Kidney (tissue), 14 donors: ENCODE data around the gene MYO10. TPM values are rescaled to one million over a fixed set of nuclear protein-coding genes. Genes with fewer than 3 reads are reported as not detected.

ENCODE experiments used
- DNase-seq, 5 donors: peaks; one replicate each; pipeline ENCODE4 v3.0.0-alpha.2; 2013 to 2020
- FAIRE-seq: peaks from 2 replicates; lab custom pipeline; 2012; peaks lifted over from hg19 to GRCh38; lab: Jason Lieb, UNC
- H3K27ac ChIP-seq, 2 donors: one replicate each; pipeline ENCODE4 v1.7.0; 2013; ENCODE audit warnings: low read depth in 2 of 2, low read length in 2 of 2, inconsistent platforms in 1 of 2
- H3K27me3 ChIP-seq: one replicate; pipeline ENCODE4 v1.7.1; 2013; ENCODE audit warnings: low read length, inconsistent platforms; ENCODE audit not compliant: control insufficient read depth, insufficient read depth
- H3K36me3 ChIP-seq, 3 donors: one replicate each; pipeline versions ENCODE4 v1.7.0 to v1.7.1; 2013; ENCODE audit warnings: low read length in 3 of 3, control low read depth in 1 of 3, inconsistent platforms in 1 of 3; ENCODE audit not compliant: insufficient read depth in 3 of 3, control insufficient read depth in 2 of 3
- H3K4me1 ChIP-seq, 3 donors: one replicate each; pipeline versions ENCODE4 v1.7.0 to v1.7.1; 2013; ENCODE audit warnings: low read length in 3 of 3, inconsistent platforms in 1 of 3, low read depth in 1 of 3; ENCODE audit not compliant: control insufficient read depth in 2 of 3, insufficient read depth in 2 of 3
- H3K4me3 ChIP-seq, 3 donors: one replicate each; pipeline versions ENCODE4 v1.7.0 to v1.8.1; 2013; ENCODE audit warnings: low read length in 3 of 3, control low read depth in 1 of 3, inconsistent platforms in 1 of 3
- H3K9ac ChIP-seq, 3 donors: one replicate each; pipeline versions ENCODE4 v1.7.0 to v1.7.1; 2013; ENCODE audit warnings: low read length in 3 of 3, control low read depth in 1 of 3, inconsistent platforms in 1 of 3
- H3K9me3 ChIP-seq, 3 donors: one replicate each; pipeline versions ENCODE4 v1.7.0 to v1.7.1; 2013; ENCODE audit warnings: low read length in 3 of 3, control low read depth in 1 of 3, inconsistent platforms in 1 of 3; ENCODE audit not compliant: control insufficient read depth in 2 of 3, insufficient read depth in 1 of 3
- intact Hi-C: fragments of 100-400 bp; cut with DNase I; formaldehyde crosslinking; loops from one replicate; pipeline ENCODE4 v1.11.1; 2022
- polyA plus RNA-seq: library from polyadenylated mRNA; stranded (reverse); fragments of 350-450 nt; fragmentation: Illumina TruSeq; extraction: RNeasy Lipid Tissue Mini Kit (QIAGEN cat#74804); gene quantifications from one replicate; pipeline ENCODE4 v1.2.3, GENCODE V29; 2014; ENCODE audit warnings: low read depth, low replicate concordance; ENCODE audit not compliant: insufficient read depth
- total RNA-seq: library from RNA; stranded (reverse); fragmentation: NEBNext Ultra II Directional; extraction: Animal tissue kit (Norgen Biotek cat#: 25700); gene quantifications from one replicate; pipeline ENCODE4 v1.2.1, GENCODE V29; 2021
- TF ChIP-seq, protein P1 (sequence below): IDR thresholded peaks from 3 replicates; pipeline ENCODE4 v1.5.1; 2012; ENCODE audit warnings: mild to moderate bottlenecking, moderate library complexity, borderline replicate concordance; ENCODE audit not compliant: insufficient read depth; ENCODE audit errors: extremely low read depth
- donor health status: control.
- donor health status: control.
- donor health status: control.
- donor health status: control.
- donor health status: control.
- donor health status: DM: yes; HTN: yes; CAD: no.
- donor health status: Normal renal cell carcinoma (clear cell type).

MYO10 gene
- total and polyA plus RNA-seq, 2 donors from 2014 or later, result 7.6 to 52.4 TPM

DNA sequence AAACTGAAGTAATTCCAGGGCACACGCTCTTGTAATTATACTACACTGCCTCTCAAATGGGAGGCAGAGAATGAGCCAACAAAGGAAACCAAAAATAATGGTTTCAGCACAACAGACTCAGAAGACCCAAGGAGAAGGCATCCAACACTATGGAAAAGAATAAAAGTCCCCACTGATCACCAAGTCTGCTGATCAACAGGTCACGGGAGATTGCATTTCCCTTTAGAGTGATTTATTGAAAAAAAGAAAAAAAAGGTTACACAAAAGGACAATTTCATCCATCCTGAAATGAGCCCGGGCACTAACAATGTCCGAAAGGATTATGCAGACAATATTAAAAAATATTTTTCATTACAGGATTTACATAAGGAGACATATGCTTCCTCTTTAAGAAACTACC, 28.8 kb downstream of the MYO10 start:
- FAIRE-seq, result no peak
- Histone ChIP-seq H3K4me1 (peaks cover 0 to 14% (median 8%) of the 10 kb centered on the region in 3 donors), H3K27me3 (no peaks in the 10 kb centered on the region)

DNA sequence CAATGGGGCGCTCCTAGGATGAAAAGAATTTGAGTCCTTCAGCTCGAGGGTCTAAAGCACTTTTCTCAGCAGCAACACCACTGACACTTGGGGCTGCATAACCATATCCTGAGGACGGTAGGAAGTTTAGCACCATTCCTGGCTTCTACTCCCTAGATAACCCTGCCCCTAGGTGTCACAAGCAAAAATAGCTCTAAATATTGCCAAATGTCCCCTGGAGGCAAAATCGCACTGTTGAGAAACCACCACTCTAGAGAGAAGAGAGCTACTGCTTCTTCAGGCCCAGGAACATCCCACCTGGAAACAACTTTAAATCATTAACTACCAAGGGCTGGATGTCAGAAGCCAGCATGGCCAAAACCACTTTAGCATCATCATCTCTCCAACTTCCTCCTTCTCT, 29.8 kb downstream of the MYO10 start:
- no peak overlapping the region for H3K4me3 ChIP-seq
- no peak overlapping the region for H3K9ac ChIP-seq
- TF ChIP-seq, protein P1, sequence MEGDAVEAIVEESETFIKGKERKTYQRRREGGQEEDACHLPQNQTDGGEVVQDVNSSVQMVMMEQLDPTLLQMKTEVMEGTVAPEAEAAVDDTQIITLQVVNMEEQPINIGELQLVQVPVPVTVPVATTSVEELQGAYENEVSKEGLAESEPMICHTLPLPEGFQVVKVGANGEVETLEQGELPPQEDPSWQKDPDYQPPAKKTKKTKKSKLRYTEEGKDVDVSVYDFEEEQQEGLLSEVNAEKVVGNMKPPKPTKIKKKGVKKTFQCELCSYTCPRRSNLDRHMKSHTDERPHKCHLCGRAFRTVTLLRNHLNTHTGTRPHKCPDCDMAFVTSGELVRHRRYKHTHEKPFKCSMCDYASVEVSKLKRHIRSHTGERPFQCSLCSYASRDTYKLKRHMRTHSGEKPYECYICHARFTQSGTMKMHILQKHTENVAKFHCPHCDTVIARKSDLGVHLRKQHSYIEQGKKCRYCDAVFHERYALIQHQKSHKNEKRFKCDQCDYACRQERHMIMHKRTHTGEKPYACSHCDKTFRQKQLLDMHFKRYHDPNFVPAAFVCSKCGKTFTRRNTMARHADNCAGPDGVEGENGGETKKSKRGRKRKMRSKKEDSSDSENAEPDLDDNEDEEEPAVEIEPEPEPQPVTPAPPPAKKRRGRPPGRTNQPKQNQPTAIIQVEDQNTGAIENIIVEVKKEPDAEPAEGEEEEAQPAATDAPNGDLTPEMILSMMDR, result no peak
- no peaks in the 10 kb centered on the region for H3K9me3 ChIP-seq
- H3K27me3 ChIP-seq, result no peaks in the 10 kb centered on the region
- no peaks in the 10 kb centered on the region for H3K36me3 ChIP-seq
- intact Hi-C loops, result no loop called here
- no peak for FAIRE-seq
- H3K27ac ChIP-seq, result no peak overlapping the region
- DNase-seq, result no peak
- peaks cover 0 to 12% (median 8%) of the 10 kb centered on the region in 3 donors for H3K4me1 ChIP-seq

More for the DNA sequence above, 28.8 kb downstream of the MYO10 start:
- no peak for DNase-seq
- no peaks in the 10 kb centered on the region for H3K9me3 ChIP-seq
- H3K36me3 ChIP-seq, result no peaks in the 10 kb centered on the region
- no peak overlapping the region for H3K27ac ChIP-seq
- H3K4me3 ChIP-seq, result no peak overlapping the region
- TF ChIP-seq, protein P1, result no peak
- no peak overlapping the region for H3K9ac ChIP-seq
- intact Hi-C loops, result no loop called here

DNA sequence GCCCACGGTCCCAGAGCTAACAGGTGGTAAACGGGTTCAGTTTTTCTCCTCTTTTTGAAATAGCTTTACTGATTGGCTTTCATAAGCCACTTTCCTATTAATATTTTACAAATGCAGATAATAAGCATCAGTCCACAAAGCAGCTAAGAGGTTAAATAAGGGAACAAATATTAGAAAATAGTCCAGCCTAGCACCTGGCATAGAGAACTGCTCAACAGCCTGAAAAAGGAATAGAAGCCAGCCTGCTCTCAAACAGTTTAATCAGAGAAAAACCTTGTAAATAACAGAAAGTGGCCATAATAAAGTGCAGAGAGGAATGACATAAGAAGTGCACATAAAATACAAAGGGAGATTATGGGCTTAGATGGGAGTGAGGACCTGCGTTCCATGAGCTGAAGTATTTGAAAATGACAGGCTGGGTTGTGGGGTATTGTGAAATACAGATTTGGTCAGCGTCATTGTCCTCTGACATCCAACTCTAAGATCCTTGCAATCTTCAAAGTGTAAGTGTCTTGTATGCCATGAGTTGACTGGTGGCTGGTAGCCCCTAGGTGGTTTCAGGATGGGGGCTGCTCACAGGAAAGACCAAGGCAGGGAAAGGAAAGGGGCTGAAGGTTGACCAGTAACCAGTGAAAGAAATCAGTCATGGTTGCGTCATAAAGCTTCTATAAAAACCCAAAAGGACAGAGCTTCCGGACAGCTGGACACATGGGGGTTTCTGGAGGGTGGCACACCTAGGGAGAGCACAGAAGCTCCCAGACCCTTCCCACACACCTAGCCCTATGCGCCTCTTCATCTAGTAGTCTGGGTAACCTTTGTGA, 32.4 kb downstream of the MYO10 start:
- DNase-seq (no peak), FAIRE-seq (no peak)
- H3K9me3 ChIP-seq, result no peaks in the 10 kb centered on the region
- intact Hi-C loops, result no loop called here
- H3K4me1 ChIP-seq, result peaks cover 0 to 15% (median 8%) of the 10 kb centered on the region in 3 donors
- H3K27ac ChIP-seq, result peak overlapping the region in 1 of 2 donors; percentile 4
- no peak overlapping the region for H3K4me3 ChIP-seq
- H3K36me3 ChIP-seq, result no peaks in the 10 kb centered on the region
- H3K9ac ChIP-seq, result no peak overlapping the region
- TF ChIP-seq, protein P1, result no peak
- no peaks in the 10 kb centered on the region for H3K27me3 ChIP-seq
